ENCODE data around the gene IGSF21.

DNA sequence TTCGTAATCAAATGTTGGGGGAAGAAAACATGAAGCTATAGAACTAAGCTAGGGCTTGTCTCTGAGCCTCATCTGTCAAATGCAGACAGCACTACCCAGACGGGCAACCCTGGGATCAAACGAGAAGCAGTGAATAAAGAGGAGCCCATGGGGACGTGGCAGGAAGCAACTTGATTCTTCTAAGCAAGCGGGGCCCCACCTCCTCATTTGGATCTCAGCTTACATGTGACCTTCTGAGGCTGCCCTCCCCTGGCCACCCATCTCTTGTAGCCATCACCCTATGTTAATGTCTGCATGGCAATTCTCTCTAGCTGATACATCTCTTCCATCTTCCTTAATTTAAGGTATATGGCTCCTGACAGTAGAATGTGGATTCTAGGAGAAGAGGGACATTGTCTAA is 171.3 kb downstream of the IGSF21 start:
- TF ChIP-seq, protein P1, sequence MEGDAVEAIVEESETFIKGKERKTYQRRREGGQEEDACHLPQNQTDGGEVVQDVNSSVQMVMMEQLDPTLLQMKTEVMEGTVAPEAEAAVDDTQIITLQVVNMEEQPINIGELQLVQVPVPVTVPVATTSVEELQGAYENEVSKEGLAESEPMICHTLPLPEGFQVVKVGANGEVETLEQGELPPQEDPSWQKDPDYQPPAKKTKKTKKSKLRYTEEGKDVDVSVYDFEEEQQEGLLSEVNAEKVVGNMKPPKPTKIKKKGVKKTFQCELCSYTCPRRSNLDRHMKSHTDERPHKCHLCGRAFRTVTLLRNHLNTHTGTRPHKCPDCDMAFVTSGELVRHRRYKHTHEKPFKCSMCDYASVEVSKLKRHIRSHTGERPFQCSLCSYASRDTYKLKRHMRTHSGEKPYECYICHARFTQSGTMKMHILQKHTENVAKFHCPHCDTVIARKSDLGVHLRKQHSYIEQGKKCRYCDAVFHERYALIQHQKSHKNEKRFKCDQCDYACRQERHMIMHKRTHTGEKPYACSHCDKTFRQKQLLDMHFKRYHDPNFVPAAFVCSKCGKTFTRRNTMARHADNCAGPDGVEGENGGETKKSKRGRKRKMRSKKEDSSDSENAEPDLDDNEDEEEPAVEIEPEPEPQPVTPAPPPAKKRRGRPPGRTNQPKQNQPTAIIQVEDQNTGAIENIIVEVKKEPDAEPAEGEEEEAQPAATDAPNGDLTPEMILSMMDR (IDR thresholded peaks at IDR 0.05; ENCODE audit: insufficient read depth, low read length), result no peak
- no peak for TF ChIP-seq POLR2AphosphoS5 (IDR thresholded peaks at IDR 0.05; ENCODE audit: low read depth)
